Sigmoid colon (tissue), 4 donors: ENCODE data around the gene CENPVL3.

Experiments
- POLR2A ChIP-seq, 2 donors: fragments of 450-650 bp; IDR thresholded peaks; one replicate each; pipeline ENCODE4 v1.6.1; 2016; ENCODE audit warnings: antibody characterized with exemption in 2 of 2, mild to moderate bottlenecking in 2 of 2, moderate library complexity in 2 of 2
- POLR2AphosphoS5 ChIP-seq, 4 donors: sonication (generic); formaldehyde crosslinking; IDR thresholded peaks; one replicate each; pipeline ENCODE4 v1.6.1; 2017; ENCODE audit warnings: antibody characterized with exemption in 4 of 4
- TF ChIP-seq, protein P1 (sequence below), 4 experiments: fragments of 450-650 bp in 3 of 4; fragments of 200-600 bp in 1 of 4; IDR thresholded peaks; one replicate each; pipeline ENCODE4 v1.5.1; 2016 to 2019; ENCODE audit warnings: antibody characterized with exemption in 4 of 4, mild to moderate bottlenecking in 3 of 4, moderate library complexity in 2 of 4

DNA sequence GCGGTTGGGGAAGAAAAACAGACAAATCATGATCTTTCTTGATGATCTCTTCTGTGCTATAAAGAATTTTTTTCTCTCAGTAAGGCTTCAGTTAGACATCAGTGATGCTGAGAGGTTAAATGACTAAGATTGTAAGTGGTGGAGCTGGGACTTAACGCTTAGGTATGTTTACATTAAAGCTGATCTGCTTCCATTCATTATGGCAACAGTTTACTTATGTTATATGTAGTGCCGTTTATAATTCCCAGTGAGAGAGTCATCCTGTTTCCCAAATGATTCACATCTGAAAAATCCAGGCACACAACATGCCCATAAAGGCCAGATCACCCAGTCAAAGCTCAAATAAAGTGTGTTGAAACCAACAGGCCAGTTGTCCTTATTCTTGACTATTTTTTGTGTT, 50.1 kb downstream of the CENPVL3 start:
- TF ChIP-seq, protein P1, sequence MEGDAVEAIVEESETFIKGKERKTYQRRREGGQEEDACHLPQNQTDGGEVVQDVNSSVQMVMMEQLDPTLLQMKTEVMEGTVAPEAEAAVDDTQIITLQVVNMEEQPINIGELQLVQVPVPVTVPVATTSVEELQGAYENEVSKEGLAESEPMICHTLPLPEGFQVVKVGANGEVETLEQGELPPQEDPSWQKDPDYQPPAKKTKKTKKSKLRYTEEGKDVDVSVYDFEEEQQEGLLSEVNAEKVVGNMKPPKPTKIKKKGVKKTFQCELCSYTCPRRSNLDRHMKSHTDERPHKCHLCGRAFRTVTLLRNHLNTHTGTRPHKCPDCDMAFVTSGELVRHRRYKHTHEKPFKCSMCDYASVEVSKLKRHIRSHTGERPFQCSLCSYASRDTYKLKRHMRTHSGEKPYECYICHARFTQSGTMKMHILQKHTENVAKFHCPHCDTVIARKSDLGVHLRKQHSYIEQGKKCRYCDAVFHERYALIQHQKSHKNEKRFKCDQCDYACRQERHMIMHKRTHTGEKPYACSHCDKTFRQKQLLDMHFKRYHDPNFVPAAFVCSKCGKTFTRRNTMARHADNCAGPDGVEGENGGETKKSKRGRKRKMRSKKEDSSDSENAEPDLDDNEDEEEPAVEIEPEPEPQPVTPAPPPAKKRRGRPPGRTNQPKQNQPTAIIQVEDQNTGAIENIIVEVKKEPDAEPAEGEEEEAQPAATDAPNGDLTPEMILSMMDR (IDR thresholded peaks at IDR 0.05): no peak
- TF ChIP-seq POLR2A (IDR thresholded peaks at IDR 0.05) (no peak), POLR2AphosphoS5 (IDR thresholded peaks at IDR 0.05) (no peak)
